GM12801 (cell line): Measurements from ENCODE around the gene PROB1.

ENCODE experiments used
- TF ChIP-seq, protein P1 (sequence below): IDR thresholded peaks from one replicate; pipeline ENCODE4 v1.5.1; 2011; ENCODE audit warnings: control low read depth; ENCODE audit not compliant: insufficient read length; ENCODE audit errors: extremely low read depth

The PROB1 gene

DNA sequence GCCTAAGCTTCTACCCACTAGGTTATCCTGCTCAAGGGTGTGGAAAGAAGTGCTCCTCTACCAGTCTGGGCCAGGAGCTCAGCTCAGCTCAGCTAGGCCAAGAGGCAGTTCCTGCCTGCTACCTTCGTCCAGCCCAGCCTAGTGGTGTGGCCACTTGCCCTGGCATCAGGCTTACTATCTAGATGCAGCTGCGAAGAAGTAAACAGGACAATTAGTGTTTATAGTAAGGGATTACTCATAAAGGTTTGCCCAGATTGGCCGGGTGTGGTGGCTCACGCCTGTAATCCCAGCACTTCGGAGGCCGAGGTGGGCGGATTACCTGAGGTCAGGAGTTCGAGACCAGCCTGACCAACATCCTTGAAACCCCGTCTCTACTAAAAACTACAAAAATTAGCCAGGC, 21.7 kb upstream of the PROB1 start:
- TF ChIP-seq, protein P1, sequence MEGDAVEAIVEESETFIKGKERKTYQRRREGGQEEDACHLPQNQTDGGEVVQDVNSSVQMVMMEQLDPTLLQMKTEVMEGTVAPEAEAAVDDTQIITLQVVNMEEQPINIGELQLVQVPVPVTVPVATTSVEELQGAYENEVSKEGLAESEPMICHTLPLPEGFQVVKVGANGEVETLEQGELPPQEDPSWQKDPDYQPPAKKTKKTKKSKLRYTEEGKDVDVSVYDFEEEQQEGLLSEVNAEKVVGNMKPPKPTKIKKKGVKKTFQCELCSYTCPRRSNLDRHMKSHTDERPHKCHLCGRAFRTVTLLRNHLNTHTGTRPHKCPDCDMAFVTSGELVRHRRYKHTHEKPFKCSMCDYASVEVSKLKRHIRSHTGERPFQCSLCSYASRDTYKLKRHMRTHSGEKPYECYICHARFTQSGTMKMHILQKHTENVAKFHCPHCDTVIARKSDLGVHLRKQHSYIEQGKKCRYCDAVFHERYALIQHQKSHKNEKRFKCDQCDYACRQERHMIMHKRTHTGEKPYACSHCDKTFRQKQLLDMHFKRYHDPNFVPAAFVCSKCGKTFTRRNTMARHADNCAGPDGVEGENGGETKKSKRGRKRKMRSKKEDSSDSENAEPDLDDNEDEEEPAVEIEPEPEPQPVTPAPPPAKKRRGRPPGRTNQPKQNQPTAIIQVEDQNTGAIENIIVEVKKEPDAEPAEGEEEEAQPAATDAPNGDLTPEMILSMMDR, result no peak

DNA sequence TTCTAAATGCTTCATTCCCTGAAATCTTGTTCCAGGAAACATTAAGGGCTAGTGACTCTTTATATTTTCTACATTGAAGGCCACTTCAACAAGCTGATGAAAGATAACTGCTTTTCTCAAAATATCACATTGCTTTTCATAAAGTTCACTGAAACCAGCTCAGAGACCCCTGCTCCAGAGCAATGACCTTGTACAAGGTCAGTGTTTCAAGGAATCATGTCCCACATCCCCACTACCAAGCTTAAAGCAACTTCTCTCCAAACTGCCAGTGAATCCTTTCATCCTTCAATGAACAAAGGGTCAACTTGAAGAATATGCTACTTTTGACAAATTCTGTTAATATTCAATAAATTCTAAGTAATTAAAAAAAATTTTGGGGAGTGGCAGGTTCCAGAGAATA, 21.0 kb upstream of the PROB1 start:
- TF ChIP-seq, protein P1, result no peak

DNA sequence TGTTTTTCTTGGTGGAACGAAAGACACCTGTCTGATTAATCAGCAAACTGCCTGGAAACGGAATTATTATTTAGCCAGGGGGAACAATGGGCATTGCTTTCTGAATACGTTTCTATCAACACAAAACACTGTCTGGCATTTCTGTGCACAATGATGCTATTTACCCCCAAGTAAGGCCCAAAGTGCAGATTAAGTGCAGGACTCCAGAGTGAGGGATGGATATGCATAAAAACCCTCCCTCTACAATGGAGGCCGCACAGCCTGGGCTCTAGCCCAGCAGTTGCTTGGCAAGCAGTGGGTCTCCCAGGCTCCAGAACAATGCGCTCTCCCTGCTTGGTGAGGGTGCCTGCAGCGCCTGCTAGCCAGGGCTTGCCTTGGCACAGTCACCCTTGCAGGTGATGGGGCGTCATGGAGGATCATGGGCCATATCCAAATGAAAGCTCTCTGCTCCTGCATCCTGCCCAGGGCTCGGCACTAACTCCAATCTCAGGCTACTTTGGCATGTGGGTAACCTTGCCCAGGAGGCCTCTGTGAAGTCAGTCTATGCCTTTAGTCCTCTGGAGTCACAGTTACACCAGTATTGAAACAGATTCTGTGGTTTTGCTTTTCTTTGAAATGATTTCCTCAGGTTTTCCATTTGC, 20.4 kb upstream of the PROB1 start:
- TF ChIP-seq, protein P1, result no peak

DNA sequence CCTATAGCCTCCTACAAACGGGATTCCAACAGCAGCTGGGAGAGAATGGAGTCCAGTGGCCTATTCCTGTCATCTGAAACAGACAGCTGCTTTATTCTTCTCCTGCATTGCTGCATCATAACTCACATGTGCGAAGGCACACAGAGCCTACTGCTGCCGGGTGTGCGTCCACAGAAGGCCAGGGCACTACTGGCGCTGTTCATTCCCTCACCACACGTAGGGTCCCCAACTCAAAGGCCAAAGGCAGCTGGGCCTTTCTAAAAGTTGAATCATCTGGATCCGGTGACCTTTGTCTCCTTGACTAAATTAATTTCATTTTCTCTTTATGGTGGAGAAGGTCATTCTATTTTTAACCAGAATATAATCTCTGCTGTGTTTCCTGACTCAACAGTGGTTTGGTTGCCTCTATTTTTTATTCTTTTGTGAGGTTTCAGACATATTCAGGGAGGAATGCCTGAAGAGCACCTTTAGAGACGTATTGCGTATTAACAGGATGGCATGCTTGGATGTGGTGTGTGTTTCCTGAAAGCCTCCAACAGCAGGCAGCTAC, 19.8 kb upstream of the PROB1 start:
- TF ChIP-seq, protein P1, result no peak

DNA sequence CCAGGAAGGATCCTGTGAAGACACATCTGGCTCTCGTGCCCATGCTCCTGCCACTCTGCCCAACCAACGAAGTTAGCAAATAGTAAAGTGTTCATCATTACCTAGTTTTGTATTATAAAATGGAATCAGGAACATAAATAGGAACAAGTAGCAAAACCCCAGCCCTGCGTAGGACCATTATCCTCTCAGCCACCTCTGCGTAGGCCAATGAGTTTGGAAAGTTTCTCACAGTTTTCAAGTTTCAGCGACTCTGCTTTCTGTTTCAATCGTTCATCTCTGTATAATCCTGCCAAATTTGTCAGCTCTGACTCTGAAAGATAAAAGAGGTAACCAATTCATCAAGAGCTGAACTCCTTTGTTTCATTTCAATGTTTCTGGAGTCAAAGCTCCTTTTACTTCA, 19.1 kb upstream of the PROB1 start:
- TF ChIP-seq, protein P1, result no peak

DNA sequence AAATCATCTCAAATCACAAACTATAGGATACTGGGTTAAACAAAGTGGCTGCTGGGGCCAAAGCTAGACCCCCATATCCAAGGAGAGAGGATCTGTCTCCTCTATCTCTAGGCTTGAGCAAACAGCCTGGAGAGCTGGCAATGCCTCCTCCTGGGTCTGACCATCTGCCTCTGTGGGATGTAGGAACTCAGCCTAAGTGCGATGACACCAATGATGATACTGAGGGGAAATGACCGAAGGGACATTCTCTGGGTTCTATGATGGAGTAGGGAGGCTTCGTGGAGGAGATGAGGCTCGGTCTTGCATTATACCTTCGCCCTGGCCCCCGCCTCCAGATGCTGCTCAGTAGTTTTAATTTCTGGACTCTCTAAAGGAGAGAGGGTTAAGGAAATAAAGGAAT, 18.2 kb upstream of the PROB1 start:
- TF ChIP-seq, protein P1, result no peak

DNA sequence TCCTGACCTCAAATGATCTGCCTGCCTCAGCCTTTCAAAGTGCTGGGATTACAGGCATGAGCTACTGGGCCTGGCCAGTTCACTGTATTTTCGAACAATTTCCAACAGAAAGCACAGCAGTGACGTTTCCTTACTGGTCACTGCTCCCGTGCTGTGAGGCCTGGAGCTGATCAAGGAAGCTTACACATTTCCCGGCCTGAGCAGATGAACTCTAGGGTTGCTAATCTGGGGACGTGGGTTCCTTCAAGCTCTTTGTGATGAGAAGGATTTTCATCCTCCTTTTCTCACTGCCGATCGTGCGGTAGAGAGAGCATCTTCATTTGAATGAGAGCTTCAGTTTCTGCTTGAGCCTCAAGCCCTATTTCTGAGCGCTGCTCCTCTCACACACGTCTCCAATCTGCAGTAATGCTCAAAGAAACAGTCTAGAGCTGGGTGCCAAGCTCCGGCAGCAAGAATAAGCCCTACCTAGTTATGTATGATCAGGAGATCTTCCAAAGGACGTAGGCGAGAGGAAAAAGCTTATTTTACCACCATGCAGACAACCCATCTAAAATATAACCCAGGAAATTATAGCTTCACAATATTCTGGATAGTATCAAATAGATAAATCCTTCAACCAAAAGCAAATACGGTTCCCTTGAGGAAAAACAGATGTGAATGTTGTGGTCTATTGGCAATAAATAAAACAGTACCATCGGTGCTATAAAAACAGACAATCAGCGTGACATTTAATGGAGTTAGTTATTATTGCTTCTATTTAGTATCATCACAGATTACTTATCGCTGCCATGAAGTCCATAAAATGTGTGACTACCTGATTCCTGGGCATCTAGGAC, 16.3 kb upstream of the PROB1 start:
- TF ChIP-seq, protein P1, result no peak
